Measurements from ENCODE around the gene SYNGR1.

SYNGR1 gene

DNA sequence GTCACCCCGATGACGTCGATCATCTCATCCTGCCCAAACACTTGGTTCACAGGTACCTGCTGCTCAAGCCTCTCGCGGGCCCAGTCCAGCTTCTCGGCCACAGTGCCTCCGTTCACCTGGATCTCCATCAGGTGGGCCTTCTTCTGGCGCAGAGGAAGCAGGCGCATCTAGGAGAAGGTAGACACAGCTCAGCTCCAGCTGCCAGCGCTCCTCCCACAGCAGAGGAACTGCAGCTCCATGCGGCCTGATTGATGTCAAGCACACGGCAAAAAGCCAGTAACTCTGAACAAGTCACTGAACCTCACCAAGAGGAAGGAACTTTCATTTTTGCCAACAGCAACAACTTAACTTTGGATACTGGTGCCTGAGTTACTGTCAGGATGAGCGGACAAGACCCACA is 34.4 kb upstream of the SYNGR1 start:
- H3K4me3 ChIP-seq (ENCODE audit: low read depth in 1 of 2, low read length in 1 of 2) = no peak overlapping the region
- H3K36me3 ChIP-seq = peaks cover 67% of the 10 kb centered on the region
- no peaks in the 10 kb centered on the region for H3K27me3 ChIP-seq
- peaks cover 22 to 29% of the 10 kb centered on the region in 2 experiments for H3K4me1 ChIP-seq (ENCODE audit: control insufficient read depth in 1 of 2, insufficient read depth in 1 of 2, low read depth in 1 of 2, low read length in 1 of 2)
- TF ChIP-seq, protein P1, sequence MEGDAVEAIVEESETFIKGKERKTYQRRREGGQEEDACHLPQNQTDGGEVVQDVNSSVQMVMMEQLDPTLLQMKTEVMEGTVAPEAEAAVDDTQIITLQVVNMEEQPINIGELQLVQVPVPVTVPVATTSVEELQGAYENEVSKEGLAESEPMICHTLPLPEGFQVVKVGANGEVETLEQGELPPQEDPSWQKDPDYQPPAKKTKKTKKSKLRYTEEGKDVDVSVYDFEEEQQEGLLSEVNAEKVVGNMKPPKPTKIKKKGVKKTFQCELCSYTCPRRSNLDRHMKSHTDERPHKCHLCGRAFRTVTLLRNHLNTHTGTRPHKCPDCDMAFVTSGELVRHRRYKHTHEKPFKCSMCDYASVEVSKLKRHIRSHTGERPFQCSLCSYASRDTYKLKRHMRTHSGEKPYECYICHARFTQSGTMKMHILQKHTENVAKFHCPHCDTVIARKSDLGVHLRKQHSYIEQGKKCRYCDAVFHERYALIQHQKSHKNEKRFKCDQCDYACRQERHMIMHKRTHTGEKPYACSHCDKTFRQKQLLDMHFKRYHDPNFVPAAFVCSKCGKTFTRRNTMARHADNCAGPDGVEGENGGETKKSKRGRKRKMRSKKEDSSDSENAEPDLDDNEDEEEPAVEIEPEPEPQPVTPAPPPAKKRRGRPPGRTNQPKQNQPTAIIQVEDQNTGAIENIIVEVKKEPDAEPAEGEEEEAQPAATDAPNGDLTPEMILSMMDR (IDR thresholded peaks at IDR 0.05) = no peak
- H3K27ac ChIP-seq = no peak overlapping the region
- no peaks in the 10 kb centered on the region for H3K9me3 ChIP-seq

DNA sequence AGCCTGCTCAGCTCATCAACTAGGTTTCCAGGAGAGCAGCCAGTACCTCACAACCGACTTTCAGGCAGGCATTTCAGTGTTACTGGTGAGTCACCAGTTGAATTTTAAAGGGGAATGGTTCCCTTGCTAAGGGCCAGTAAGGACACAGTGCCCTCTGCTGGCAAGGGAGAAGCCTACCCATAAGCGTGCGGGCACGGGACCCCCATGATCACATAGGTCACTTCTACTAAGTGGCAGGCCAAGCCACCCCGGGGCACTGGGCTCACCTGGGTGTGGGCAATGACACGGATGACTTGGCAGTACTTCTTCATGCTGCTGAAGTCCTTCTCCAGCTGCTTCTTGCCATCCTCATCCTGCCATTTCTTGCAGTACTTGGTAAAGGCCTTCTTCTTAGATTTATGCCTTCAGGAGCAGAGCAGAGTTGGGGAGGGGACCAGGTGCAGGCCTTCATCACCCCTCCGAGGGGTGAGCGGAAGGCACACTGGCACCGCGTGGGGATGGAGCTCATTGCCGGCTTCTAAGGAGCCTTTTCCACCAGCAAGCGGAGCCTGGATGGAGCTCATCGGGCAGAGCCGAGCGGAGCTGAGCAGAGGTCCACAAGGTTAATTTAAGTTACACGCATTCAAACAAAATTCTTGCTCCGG is 33.2 kb upstream of the SYNGR1 start:
- TF ChIP-seq, protein P1 (IDR thresholded peaks at IDR 0.05) = peak; percentile 61
- Histone ChIP-seq H3K36me3 (peaks cover 65% of the 10 kb centered on the region), H3K27ac (no peak overlapping the region), H3K27me3 (no peaks in the 10 kb centered on the region), H3K9me3 (no peaks in the 10 kb centered on the region), H3K4me1 (ENCODE audit: control insufficient read depth in 1 of 2, insufficient read depth in 1 of 2, low read depth in 1 of 2, low read length in 1 of 2) (peaks cover 26 to 33% of the 10 kb centered on the region in 2 experiments), H3K4me3 (ENCODE audit: low read depth in 1 of 2, low read length in 1 of 2) (no peak overlapping the region)

DNA sequence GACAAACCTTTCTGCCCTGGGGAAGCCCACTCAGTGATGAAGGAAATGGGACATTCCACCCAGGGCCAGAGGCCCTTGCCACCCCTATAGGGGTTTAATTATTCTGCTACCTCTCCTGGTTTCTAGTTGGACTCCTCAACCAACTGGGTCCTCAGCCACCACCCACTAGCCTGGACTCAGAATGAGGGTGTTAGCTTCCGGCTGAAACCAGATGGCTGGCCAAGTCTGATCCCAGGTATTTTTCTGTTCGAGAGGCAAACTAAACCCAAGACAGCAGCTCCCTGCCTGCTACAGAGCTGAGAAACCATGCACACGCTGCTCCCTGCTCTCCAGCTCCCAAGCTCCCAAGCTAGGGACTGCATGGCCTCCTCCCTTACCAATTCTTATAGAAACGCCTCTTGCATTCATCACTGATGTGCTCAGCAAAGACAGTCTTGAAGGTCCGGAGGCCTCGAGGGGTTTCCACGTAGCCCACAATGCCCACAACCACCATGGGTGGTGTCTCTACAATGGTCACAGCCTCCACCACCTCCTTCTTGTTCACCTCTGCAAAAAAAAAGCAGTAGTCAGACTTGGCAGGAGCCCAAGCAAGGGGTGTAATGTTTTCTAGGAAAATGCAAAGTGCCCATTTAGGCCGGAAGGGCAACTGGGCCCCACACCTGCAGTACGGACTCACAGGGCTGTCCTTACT is 32.6 kb upstream of the SYNGR1 start:
- H3K4me1 ChIP-seq (ENCODE audit: control insufficient read depth in 1 of 2, insufficient read depth in 1 of 2, low read depth in 1 of 2, low read length in 1 of 2) = peaks cover 26 to 33% of the 10 kb centered on the region in 2 experiments
- TF ChIP-seq, protein P1 (IDR thresholded peaks at IDR 0.05) = no peak
- H3K27ac ChIP-seq = no peak overlapping the region

DNA sequence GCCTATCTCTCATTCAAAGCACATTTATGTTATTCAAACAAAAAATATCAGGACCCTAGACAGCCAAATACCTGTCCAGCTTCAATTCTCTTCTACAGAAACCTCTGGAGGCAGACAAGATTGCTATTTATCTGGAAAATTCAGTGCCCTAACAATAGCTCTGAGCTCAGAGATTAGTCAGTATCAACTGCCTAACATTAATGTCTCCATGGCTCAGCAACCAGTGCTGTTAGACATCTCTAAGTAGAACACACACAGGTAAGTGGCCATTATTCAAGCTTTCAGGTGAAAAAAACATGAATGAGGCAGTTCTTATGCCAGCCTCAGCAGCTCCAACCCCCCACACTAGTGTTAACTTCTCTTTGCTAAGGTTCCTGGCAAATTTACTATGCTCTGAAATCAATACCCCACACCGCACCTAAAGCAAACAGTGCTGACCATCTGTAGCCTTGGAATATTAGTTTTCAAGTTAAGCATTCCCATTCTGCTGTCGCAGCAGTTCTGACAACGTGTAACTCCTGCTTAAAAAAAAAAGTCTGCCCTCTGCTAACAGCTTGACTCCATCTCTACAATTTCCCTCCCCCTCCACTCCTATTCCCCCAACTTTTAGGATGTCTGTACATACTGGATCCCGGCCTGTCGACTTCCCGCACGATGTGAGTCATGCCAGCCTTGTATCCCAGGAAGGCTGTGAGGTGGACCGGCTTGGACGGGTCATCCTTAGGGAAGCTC is 31.9 kb upstream of the SYNGR1 start:
- H3K27me3 ChIP-seq = no peaks in the 10 kb centered on the region
- H3K9me3 ChIP-seq = no peaks in the 10 kb centered on the region
- H3K4me3 ChIP-seq (ENCODE audit: low read depth in 1 of 2, low read length in 1 of 2) = no peak overlapping the region
- no peak overlapping the region for H3K27ac ChIP-seq
- H3K36me3 ChIP-seq = peaks cover 51% of the 10 kb centered on the region
- peaks cover 26 to 33% of the 10 kb centered on the region in 2 experiments for H3K4me1 ChIP-seq (ENCODE audit: control insufficient read depth in 1 of 2, insufficient read depth in 1 of 2, low read depth in 1 of 2, low read length in 1 of 2)
- TF ChIP-seq, protein P1 (IDR thresholded peaks at IDR 0.05) = no peak

More for the DNA sequence above, 32.6 kb upstream of the SYNGR1 start:
- Histone ChIP-seq H3K4me3 (ENCODE audit: low read depth in 1 of 2, low read length in 1 of 2) (no peak overlapping the region), H3K36me3 (peaks cover 58% of the 10 kb centered on the region), H3K9me3 (no peaks in the 10 kb centered on the region), H3K27me3 (no peaks in the 10 kb centered on the region)

DNA sequence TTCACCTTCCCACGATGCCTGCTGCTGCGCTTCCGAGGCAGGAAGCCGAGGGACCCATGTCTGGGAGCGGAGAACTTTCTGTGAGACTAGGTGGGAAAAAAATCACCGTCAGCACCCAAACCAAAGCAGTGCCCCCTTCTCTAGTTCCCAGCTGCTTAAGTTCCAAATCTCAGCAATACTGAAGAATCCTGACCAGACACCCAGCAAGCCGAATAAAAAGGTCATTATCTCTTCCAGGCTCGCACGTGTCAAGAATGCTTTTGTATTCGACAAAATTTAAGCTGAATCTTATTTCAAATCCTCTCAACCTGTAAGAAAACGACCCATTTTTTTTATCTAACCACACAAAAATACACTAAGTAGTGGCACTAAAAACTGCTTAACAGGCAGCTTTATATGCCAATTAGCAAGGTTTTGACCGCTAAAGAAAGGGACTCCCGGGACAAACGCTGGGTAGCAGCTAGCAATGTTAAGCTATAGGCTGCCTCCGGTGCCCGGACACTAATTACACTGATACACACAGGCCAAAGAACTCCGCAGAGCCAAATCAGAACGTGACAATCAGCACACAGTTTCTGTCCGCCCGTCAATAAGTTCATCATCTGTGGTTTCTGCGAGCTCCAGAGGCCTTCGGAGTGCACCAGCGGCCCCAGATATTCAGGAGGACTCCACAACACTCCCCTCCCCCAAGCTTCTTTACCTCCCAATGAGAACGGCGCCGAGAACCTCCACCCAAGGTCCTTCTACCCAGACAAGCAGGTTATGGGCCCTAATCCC is 31.1 kb upstream of the SYNGR1 start:
- Histone ChIP-seq H3K36me3 (peaks cover 44% of the 10 kb centered on the region), H3K9me3 (no peaks in the 10 kb centered on the region), H3K27ac (peak overlapping the region; percentile 86), H3K4me3 (ENCODE audit: low read depth in 1 of 2, low read length in 1 of 2) (peak overlapping the region; percentile 80 to 93), H3K4me1 (ENCODE audit: control insufficient read depth in 1 of 2, insufficient read depth in 1 of 2, low read depth in 1 of 2, low read length in 1 of 2) (peaks cover 26 to 33% of the 10 kb centered on the region in 2 experiments), H3K27me3 (no peaks in the 10 kb centered on the region)
- TF ChIP-seq, protein P1 (IDR thresholded peaks at IDR 0.05) = no peak
